Tibial artery (tissue), 4 donors: ENCODE results near the gene CAMTA1.

Experiments used
- DNase-seq, 2 donors: peaks; one replicate each; pipeline ENCODE4 v3.0.0-alpha.2; 2019
- H3K27ac ChIP-seq, 2 donors: fragments of 200-600 bp; sonication (generic) in 1 of 2; 1 replicate in 1 of 2; 2 replicates in 1 of 2; pipeline ENCODE4 v1.5.1; 2018 to 2019; ENCODE audit warnings: mild to moderate bottlenecking in 1 of 2
- H3K27me3 ChIP-seq, 2 donors: fragments of 200-600 bp; sonication (generic) in 1 of 2; one replicate each; pipeline versions ENCODE4 v1.5.1 to v1.6.0; 2016 to 2019
- H3K36me3 ChIP-seq, 3 donors: fragments of 200-600 bp; sonication (generic) in 2 of 3; one replicate each; pipeline ENCODE4 v1.5.1; 2016 to 2019; ENCODE audit warnings: mild to moderate bottlenecking in 2 of 3
- H3K4me1 ChIP-seq, 4 donors: fragments of 200-600 bp; sonication (generic) in 2 of 4; 1 replicate in 3 of 4; 2 replicates in 1 of 4; pipeline ENCODE4 v1.5.1; 2016 to 2019
- H3K4me3 ChIP-seq, 2 donors: fragments of 200-600 bp; sonication (generic) in 1 of 2; 1 replicate in 1 of 2; 2 replicates in 1 of 2; pipeline ENCODE4 v1.5.1; 2018 to 2019; ENCODE audit warnings: mild to moderate bottlenecking in 2 of 2
- H3K9me3 ChIP-seq, 3 donors: fragments of 200-600 bp; sonication (generic) in 1 of 3; one replicate each; pipeline ENCODE4 v1.5.1; 2016 to 2019
- CTCF ChIP-seq, 2 experiments: fragments of 200-600 bp in 1 of 2; fragments of 450-650 bp in 1 of 2; IDR thresholded peaks; one replicate each; pipeline ENCODE4 v1.5.1; 2017 to 2019; ENCODE audit warnings: antibody characterized with exemption in 2 of 2, mild to moderate bottlenecking in 1 of 2, moderate library complexity in 1 of 2
- intact Hi-C: fragments of 100-400 bp; cut with DNase I; formaldehyde crosslinking; loops from one replicate; pipeline ENCODE4 v1.15.0; 2023; ENCODE audit warnings: low total_unique reads

Gene CAMTA1

GRCh38 chr1:7222695-7223015 lies 437.4 kb downstream of the CAMTA1 start:
- Histone ChIP-seq H3K36me3 (no peaks in the 10 kb centered on the region), H3K4me1 (no peaks in the 10 kb centered on the region), H3K4me3 (no peak overlapping the region), H3K9me3 (no peaks in the 10 kb centered on the region), H3K27ac (no peak overlapping the region), H3K27me3 (peaks cover 0 to 10% of the 10 kb centered on the region in 2 donors)
- DNase-seq: no peak
- TF ChIP-seq CTCF (IDR thresholded peaks at IDR 0.05): no peak
- intact Hi-C loops: no loop called here

DNA sequence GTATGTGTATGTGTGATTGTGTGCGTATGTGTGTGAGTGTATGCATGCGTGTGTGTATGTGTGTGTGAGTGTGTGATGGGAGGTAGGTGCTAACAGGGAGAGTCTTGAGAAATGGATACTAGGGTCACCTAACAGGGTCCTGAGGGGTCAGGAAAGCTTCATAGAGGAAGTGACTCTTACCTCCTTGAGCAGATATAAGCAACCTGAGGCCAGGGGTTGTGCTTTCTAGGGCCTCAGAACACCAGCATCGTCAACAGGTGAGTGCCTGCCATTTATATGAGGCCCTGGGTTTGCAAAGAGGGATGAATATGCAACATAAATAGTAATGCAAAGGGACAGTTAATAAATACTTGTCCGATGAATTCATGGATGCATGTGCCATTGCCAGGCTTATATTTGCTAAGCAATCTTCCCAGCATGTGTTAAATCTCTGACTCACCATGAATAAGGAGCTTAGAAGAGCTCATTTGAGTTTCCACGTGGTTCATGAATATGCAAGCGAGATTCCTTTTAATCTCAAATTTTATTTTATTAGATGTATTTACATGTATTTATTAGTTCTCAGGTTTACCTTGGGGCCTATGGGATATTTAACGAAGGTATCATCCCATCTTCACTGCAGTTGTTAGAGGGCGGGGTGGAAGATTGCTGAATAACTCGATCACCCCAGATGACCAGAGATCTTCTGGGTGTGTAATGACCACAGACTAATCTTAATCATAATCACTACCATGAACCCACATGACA lies 438.3 kb downstream of the CAMTA1 start:
- Histone ChIP-seq H3K4me3 (no peak overlapping the region), H3K27ac (no peak overlapping the region), H3K36me3 (no peaks in the 10 kb centered on the region), H3K27me3 (peaks cover 0 to 13% of the 10 kb centered on the region in 2 donors), H3K9me3 (no peaks in the 10 kb centered on the region), H3K4me1 (no peaks in the 10 kb centered on the region)
- no peak for DNase-seq
- intact Hi-C loops: no loop called here
- TF ChIP-seq CTCF (IDR thresholded peaks at IDR 0.05): no peak

GRCh38 chr1:7224081-7224534 lies 438.9 kb downstream of the CAMTA1 start:
- no peak overlapping the region for H3K4me3 ChIP-seq
- no peaks in the 10 kb centered on the region for H3K4me1 ChIP-seq
- no peak for TF ChIP-seq CTCF (IDR thresholded peaks at IDR 0.05)
- H3K27ac ChIP-seq: no peak overlapping the region
- DNase-seq: no peak
- H3K36me3 ChIP-seq: no peaks in the 10 kb centered on the region
- H3K9me3 ChIP-seq: no peaks in the 10 kb centered on the region
- peaks cover 0 to 19% of the 10 kb centered on the region in 2 donors for H3K27me3 ChIP-seq
- intact Hi-C loops: no loop called here

DNA sequence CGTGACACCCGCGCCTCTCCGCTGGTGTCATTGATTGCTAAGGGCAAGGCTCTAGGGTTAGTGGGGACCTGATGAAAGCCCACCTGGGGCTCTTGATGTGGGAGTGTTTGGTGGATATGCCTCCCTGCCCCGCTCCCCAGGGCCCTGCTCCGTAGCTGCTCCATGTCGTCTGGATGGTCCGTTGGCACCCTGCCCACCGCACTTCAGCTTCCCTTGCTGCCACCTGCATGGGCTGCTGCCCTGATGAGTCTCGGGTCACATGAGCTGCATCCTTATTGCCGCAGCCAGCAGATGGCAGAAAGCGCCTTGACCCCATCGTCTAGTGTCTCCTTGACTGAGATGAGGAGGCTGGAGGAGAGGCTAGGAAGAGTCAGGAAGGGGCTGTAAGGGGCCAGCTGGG lies 439.4 kb downstream of the CAMTA1 start:
- Histone ChIP-seq H3K27me3 (peaks cover 0 to 20% of the 10 kb centered on the region in 2 donors), H3K36me3 (no peaks in the 10 kb centered on the region), H3K4me3 (no peak overlapping the region), H3K9me3 (no peaks in the 10 kb centered on the region), H3K4me1 (no peaks in the 10 kb centered on the region), H3K27ac (no peak overlapping the region)
- DNase-seq: no peak
- no peak for TF ChIP-seq CTCF (IDR thresholded peaks at IDR 0.05)
- intact Hi-C loops: no loop called here

GRCh38 chr1:7225711-7226505 lies 440.7 kb downstream of the CAMTA1 start:
- Histone ChIP-seq H3K27ac (no peak overlapping the region), H3K27me3 (peaks cover 0 to 30% of the 10 kb centered on the region in 2 donors), H3K4me3 (no peak overlapping the region), H3K9me3 (no peaks in the 10 kb centered on the region), H3K4me1 (no peaks in the 10 kb centered on the region), H3K36me3 (no peaks in the 10 kb centered on the region)
- TF ChIP-seq CTCF (IDR thresholded peaks at IDR 0.05): no peak
- intact Hi-C loops: no loop called here
- DNase-seq: no peak
